Tongue (tissue), 2 donors: ENCODE results near the gene ASB8. TPM values are rescaled to one million over a fixed set of nuclear protein-coding genes. Genes with fewer than 3 reads are reported as not detected.
"Not testable (repeated sequence)": the region's sequence is repeated elsewhere in the genome, so short reads cannot be mapped to it uniquely, and the experiment has no call there.

Source experiments
- DNase-seq: peaks from one replicate; pipeline ENCODE4 v3.0.0-alpha.2; 2015
- total RNA-seq: library from RNA; depleted of rRNA; stranded (reverse); fragments of >200 nt; gene quantifications from one replicate; pipeline ENCODE4 v1.2.3, GENCODE V29; 2014

The ASB8 gene
- total RNA-seq, 1 donor from 2014 or later = 39.5 TPM

DNA sequence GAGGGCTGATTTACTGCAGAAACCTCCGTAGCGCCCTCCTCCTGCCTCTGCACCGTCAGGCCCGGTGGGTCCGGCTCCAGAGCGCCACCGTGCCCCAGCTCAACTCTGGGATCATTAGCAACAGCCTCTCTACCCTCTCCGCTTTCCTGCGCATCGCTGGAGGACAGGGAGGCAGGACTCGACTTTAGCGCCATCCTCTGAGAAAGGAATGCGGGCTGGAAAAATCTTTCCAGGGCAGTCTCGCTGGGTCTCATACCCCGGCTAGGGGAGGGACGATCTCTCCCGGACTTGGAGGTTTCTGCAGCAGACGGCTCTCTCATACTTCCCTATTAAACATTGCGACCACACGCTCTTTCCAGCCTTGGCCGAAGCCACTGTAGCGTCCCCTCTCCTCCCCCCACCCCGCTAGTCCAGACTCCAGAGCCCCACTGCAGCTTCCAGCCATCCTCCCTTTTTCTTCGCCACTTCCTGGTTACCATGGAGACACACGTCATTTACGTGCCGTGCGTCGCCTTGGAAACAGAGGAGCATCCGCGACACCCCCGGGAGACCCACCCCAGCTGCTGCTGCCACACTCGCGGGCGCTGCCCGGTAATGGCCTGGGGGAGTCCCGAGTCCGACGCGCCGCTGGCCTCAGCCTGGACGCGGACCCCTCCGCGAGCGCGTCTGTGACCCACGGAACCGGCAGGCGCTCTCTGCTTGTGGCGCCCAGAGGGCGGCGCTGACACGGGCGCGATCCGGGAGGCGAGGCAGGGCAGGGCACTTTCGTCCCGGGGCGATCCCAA lies 26.0 kb upstream of the ASB8 start, which contains the start of gene CCDC184:
Gene CCDC184, plus strand, starts transcription at position 554 of the 785 bp plus-strand sequence. CDS start 479 bp downstream, outside the sequence.
- peak; percentile 86 for DNase-seq

DNA sequence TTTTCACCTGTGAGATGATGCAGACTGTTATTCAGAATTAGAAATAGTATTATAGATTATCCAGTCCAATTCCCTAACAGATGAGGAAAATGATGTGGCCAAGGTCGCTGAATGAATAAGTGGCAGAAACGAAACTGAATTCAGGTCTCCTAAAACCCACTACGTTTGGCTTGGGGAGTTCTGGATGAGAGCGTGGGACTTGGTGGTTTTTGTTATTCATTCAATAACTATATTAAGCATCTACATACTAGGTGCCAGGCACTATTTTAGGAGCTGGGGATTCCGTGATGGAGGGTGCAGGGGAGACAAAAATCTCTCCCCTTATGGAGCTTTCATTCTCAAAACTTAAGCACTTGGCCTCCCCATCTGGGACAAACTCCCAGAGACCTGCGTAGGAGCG lies 25.3 kb upstream of the ASB8 start:
- no peak for DNase-seq

DNA sequence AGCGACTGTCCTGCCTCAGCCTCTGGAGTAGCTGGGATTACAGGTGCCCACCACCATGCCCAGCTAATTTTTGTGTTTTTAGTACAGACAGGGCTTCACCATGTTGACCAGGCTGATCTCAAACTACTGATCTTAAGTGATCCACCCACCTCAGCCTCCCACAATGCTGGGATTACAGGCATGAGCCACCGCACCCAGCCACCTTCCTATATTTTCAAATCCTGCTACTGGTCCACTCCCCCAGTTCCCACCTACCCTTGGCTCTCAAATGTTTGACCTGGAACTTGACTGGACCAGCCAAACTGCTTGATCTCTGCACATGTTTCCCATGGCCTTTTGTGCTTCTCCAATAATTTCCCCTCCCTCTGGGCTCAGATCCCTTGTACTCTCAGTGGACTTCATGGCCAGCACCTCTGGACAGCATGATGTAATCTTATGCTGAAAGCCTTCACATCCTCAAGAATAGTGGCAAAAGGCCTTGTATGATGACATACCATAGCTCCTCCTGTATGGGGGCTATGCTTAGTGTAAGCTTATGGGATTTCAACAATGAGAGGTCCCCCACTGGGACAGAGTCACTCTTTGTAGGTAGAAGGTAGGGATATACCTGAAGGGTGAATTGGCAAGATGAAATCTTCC lies 23.7 kb upstream of the ASB8 start:
- no peak for DNase-seq

DNA sequence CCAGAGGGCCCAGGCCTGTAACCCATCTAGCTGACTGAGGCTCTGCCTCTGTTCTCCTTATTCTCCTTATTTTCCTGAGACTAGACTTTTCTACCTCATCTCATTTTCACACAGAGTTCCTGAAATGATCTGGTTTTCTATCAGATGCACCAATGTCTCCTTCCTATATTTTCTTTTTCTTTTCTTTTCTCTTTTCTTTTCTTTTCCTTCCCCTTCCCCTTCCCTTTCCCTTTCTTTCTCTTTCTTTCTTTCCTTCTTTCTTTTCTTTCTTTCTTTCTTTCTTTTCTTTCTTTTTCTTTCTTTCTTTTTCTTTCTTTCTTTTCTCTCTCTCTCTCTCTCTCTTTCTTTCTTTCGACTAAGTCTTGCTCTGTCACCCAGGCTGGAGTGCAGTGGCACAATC lies 23.1 kb upstream of the ASB8 start:
- DNase-seq = no peak

DNA sequence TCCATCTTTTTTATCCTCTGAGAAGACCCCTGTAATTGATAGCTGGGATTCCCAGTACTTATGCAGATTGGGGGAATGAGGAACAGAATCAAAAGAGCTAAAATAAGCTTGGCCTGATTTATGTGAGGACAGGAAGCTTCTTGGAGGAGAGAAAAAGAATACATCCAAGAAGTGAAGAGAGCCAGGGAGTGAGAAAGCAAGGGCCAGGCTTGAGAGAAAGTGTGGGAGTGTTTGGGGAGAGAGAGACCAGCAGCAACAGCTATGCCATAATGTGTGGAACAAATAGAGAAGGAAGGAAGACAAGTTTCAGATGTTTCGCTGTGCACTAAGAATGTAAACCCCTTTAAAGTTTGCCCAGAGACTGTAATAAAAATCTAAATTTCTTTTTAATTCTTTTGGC lies 22.2 kb upstream of the ASB8 start:
- no peak for DNase-seq

DNA sequence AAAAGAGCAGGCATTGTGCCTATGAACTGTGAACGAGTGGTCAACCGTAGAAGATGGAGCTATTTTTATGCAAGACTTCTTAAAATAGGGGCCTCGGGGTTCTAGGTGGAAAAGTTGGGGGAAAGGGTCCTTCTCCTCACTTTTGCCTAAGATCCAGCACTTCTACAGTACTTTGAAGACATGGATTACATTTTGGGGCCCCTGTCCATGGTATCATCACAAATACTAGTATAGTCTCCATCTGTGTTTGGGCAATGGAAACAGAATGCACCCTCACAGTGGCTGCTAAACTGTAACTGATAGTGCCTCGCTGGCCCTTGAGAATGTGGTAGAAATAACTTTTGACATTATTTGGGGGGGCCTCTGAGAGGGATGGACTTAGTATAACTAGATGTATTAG lies 20.7 kb upstream of the ASB8 start:
- no peak for DNase-seq

DNA sequence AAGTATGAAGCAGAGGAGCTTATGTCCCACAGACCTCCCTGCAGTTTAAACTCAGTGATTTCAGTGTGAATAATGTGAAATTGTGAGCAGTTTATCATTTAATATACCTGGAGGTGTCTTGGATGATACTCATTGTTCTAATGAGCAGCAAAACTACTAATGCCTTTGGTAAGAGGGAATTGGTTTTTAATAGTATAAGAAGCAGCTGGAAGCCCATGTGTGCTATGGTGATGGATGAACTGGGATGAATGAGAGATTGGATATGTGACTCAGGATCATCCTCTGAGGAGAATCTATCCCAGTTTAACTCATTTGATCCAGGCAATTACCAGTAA lies 19.1 kb upstream of the ASB8 start:
- DNase-seq = no peak

DNA sequence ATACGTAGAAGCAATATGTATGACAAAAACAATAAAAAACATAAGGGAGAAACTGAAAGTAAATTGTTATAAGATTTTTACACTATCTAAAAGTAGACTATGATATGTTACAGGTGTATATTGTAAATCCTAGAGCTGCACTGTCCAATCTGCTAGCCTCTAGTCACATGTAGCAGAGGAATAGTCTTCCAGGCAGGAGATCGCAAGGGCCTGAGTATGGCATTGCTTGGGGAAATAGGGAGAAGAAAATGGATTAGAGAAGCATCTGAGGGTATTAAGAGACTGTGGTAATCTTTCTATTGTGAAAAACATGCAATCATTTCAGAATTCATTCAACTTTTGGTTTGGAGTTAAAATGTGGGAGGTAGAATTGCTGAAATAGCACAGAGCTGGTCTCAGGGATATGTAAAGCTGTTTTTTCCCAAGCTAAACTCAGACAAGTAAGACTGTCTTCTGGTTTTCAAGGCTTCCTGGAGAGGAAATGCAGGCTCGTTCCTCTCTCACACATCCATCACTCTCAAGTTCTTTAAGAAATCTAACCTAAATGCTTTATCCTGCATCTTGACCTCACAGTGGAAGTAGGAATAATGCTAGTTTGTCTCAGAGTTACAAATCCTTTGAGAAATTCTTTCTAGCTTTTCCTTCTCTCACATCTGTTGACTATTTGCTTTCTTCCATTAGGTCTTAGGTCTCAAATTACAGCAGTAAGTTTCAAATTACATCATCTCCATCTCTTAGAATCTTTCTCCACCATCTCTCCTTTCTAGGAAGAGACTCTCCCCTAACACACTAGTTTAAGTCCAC lies 18.5 kb upstream of the ASB8 start:
- DNase-seq = peak; percentile 12

DNA sequence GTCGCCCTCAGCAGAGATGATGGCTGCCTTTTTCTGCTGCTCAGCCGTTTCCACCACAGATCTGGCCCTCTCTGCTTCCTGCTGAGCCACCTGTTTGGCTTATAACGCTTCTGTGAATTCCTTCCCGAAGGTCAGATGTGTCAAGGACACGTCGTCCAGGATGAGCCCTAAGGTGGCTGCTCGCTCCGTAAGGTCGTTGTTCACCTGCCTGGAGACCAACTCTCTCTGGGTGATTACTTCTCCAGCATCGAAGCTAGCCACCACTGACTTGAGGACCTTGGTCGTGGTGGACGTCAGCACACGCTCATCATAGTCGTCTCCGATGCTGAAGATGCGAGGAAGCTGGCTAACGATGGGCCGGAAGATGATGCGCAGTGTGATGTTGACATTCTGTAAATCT lies 11.7 kb upstream of the ASB8 start:
- no peak for DNase-seq

DNA sequence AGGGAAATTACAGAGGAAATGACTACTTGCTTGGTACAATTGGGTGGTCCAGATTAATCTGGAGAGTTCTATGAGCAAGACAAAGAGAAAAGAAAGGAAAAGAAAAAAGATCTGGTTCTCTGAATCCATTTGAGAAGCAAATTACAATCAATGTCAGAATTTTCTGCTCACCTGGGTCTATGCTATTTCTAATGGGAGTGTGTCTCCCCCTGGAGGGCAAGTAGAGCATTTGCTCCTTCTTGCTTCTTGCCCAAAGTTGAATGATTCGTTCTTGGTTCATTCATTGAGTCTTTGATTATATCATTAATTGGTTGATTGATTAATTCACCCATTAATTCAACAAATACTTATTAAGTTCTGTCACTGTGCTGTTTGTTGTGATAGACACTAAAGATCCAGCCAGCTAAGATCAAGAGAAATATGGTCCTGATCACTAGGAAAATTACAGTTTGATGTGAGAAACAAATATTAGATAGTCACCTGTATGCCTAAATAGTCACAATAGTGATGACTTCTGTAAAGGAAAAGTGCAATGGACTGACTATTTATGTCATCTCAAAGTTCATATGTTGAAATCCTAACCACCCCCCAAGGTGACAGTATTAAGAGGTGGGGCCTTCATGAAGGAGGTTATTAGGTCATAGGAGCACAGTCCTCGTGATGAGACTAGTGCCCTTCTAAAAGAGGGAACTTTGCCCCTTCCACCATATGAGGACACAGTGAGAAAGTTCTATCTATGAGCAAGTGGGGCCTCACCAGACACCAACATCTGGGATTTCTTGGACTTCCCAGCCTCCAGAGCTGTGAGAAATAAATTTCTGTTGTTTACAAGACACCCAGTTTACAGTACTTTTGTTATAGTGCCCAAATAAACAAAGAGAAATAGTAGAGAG lies 8.0 kb upstream of the ASB8 start:
- peak; percentile 82 for DNase-seq

DNA sequence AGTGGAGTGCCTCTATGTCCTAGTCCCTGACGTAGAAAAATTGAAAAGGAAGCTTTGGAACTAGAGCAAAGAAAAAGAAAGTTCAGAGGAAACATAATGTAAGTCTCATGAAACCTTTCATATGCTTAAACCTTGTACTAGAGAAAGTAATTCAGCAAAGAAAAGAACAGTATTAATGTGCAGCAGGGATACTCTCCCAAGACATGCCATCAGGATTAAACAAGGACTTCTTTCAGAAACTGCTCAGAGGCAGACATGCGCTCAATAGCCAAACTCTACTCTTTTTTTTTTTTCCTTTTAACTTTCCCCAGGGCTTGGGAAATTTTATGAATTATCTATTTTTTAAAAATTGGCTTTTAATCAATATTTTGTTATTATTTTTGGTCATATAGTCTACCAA lies 7.1 kb upstream of the ASB8 start:
- no peak for DNase-seq

DNA sequence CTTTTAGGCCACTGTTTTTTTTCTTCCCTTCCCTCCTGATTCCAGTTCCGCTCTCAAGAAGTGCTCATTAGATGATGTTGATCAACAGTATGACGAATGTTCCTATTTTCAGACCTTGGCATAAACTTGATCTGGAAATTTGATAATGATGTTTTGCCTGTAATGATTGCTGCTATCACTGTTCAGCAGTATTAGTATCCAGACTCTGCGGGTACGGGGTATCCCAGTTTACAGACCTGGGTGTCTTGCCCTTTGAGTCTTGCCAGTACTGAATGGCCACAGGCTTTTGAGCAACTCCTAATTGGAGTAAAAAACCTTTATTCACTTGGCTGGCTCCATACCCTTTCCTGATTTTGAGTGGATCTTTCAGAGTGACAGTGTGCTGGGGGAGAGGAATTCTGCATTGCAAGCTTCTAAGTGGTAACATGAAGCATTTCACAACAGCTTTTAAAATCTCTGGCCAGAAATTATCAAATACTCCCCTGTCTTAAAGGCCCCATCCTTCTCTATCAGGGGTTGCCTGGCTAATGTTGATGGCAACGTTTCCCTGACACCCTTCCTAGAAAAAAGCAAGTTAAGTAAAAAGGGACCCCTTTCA lies 5.9 kb upstream of the ASB8 start:
- no peak for DNase-seq

DNA sequence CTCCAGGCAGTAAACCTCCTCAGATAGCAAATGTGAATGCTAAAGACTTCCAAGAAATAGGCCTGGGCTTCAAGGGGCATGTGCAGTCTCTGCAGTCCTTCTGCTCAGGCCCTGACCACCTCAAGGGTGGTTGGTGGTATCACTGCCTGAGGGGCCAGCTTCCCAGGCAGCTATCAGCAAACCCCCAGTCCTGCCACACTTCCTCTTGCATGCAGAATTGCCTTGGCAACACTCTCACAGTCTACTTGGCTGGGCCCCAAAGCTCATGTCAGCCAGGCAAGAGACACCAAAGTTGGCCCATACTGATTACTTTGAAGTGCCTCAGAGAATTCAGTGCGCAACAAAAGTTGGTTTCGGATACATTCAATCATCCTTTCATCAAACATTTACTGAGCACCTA lies 3.5 kb upstream of the ASB8 start:
- DNase-seq = no peak

DNA sequence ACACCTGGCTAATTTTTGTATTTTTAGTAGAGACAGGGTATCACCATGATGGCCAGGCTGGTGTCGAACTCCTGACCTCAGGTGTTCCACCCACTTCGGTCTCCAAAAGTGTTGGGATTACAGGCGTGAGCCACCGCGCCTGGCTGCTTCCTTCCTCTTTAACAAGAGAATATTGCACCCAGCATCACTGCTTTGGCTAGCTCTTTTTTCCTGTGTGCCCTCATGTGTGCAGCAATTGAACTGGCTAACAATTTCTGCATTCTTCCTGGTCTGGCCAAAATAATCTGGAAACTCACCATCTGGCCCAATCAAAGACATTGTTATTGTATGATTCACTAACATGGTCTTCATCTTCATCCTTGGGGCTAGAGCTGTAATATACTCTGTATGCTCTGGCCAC lies 2.7 kb upstream of the ASB8 start:
- DNase-seq = no peak

DNA sequence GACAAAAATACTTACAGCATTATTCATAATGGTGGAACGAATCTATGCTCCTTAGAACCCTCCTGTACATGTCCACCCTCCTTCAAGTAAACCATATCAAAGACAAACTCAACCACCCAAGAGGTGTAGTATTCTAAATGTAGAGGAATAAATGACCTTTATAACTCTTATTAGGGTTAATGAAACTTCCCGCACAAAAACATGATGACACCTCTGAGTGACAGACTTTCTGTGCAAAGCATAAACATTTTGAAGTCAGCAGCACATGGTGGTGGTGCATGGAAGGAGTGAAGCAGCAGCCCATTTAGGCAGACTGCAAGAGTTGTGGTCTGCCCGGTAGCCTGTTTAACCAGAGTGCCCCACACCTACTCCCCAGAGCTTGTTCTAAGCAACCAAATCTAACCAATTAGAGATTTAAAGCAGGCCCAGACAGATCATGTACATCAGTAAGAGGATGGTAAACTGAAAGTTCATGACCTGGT lies 615 bp upstream of the ASB8 start:
- DNase-seq = no peak

DNA sequence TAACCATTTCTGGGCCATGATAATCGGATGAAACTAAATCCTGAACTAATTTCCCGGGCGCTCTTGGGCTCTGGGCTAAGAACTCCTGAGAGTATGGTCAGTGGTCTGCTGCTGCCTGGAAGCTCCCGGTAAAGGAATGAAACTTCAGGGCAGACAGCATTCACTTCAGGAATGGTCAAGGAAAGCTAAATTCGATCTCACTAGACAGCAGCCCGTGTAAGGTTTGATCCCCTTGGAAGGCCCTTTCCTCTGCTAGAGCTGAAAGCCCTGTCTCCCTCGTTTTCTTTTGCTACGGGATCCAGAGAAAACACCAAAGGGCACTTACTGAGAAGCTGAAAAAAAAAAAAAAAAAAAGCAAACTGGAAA lies 680 bp downstream of the ASB8 start:
- DNase-seq = no peak

DNA sequence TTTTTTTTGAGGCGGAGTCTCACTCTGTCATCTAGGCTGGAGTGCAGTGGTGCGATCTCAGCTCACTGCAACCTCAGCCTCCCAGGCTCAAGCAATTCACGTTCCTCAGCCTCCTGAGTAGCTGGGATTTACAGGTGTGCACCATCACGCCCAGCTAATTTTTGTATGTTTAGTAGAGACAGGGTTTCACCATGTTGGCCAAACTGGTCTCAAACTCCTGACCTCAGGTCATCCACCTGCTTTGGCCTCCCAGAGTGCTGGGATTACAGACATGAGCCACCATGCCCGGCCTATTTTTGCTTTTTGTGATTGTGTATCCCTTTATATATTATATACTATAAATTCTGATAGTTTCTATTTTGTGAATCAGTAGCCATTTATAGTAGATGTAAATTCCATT lies 1.5 kb downstream of the ASB8 start:
- not testable (repeated sequence) for DNase-seq

DNA sequence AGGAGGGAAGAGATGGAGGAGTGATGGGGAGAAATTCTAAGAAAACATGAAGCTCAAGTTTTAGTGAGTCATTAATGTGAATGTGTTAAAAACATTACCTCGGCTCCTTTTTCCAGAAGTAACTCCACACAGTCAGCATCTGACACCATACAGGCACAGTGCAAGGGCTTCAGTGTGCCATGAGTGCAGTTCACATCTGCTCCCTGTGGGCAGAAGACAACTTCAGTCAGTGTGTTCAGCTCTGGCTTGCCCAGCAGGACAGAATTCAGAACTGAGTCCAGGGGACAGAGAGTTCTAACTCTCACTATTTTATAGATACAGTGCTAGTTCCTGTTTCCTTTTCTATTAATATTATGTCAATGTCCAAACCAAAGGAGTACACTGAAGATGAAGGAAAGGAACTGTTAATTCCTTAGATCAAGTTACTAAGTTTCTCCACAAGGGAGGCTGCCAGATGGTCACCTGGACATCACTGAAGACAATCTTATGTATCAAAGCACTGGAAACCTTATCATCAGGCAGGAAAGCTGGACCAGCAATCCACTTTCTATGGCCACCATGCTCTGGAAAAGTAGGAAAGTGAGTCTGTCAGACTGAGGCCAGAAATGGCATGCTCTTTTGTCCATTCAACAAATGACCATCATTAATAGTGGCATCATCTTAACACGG lies 6.1 kb downstream of the ASB8 start:
- DNase-seq = no peak

DNA sequence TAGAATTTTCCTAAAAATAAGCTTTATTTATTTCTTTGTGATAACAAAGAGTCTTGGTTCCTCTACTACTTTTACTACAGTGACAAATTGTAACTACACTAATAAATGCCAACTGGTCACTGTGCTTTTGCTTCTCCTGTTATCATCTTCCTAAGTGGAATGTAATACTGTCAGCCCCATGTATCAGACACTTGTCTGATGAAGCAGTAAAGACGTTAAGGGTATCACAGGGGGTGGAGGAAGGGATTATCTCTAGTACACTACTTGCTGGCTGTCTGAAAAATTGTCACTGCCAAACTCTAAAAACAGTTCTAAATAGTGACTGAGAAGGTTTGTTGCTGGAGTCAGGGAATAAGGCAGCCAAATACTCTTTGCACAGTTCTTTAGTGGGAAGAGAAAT lies 11.3 kb downstream of the ASB8 start:
- no peak for DNase-seq

DNA sequence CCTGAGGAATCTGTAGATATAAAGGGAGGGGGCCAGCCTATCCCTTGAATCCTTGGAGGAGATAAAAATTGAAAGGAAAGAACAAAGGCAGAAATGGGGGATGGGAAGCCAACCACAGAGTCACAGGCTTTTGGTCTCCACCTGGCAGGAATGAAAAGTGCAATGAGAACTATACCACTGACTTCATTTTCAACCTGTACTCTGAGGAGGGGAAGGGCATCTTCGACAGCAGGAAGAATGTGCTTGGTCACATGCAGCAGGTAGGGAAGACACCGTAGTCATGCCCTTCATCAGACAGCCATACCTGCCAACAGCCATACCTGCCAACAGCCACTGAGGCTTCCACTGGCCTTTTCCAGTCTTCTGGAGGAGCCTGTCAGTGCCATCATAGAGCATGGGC lies 13.4 kb downstream of the ASB8 start:
- no peak for DNase-seq
